IMR-90 (cell line): ENCODE measurements around the gene MYL4. TPM values are rescaled to one million over a fixed set of nuclear protein-coding genes. Genes with fewer than 3 reads are reported as not detected.
"Not testable (repeated sequence)": the region's sequence is repeated elsewhere in the genome, so short reads cannot be mapped to it uniquely, and the experiment has no call there.

Experiments used
- ATAC-seq: fragments of 200-7000 bp; cut with Tn5 transposase; 2 replicates; pipeline ENCODE4 v1.9.1; 2020; ENCODE audit warnings: low read depth, mild to moderate bottlenecking, moderate library complexity
- BruUV-seq: library from RNA; stranded (reverse); fragments of 400-500 nt; replicated peaks from 2 replicates; lab custom pipeline; 2021; lab: Mats Ljungman, UMichigan
- CTCF ChIA-PET: fragments of 300-600 bp; formaldehyde crosslinking; extraction: SDS; loops from one replicate; lab custom pipeline; 2021; ENCODE audit warnings: antibody characterized with exemption; lab: Yijun Ruan, JAX
- POLR2A ChIA-PET: fragments of 300-600 bp; sonication (Branson Sonifier 250); formaldehyde crosslinking; loops from one replicate; lab custom pipeline; 2022; ENCODE audit warnings: antibody characterized with exemption; ENCODE audit not compliant: unreplicated experiment; lab: Charles Lee
- DNase-seq: peaks from one replicate; pipeline ENCODE4 v3.0.0; 2013
- H2AFZ ChIP-seq: replicated peaks from 2 replicates; pipeline ENCODE3; 2013; ENCODE audit warnings: low read length, mild to moderate bottlenecking; ENCODE audit not compliant: poor library complexity
- H2AK5ac ChIP-seq: 2 replicates; pipeline ENCODE4 v1.6.1; 2013; ENCODE audit warnings: low read depth, low read length, inconsistent platforms
- H2AK9ac ChIP-seq: replicated peaks from 2 replicates; pipeline ENCODE3; 2013; ENCODE audit warnings: mild to moderate bottlenecking, low read depth, low read length, moderate library complexity; ENCODE audit not compliant: poor library complexity
- H2BK120ac ChIP-seq: 2 replicates; pipeline ENCODE4 v1.6.1; 2013; ENCODE audit warnings: low read depth, low read length, inconsistent platforms
- H2BK15ac ChIP-seq: 3 replicates; pipeline ENCODE4 v1.6.1; 2013; ENCODE audit warnings: low read depth, low read length, inconsistent platforms
- H2BK20ac ChIP-seq: 2 replicates; pipeline ENCODE4 v1.6.1; 2013; ENCODE audit warnings: low read depth, mild to moderate bottlenecking, inconsistent platforms, low read length, moderate library complexity
- H2BK5ac ChIP-seq: 2 replicates; pipeline ENCODE4 v1.6.1; 2013; ENCODE audit warnings: mild to moderate bottlenecking, low read depth, low read length, inconsistent platforms; ENCODE audit not compliant: poor library complexity, severe bottlenecking
- H3K14ac ChIP-seq: replicated peaks from 2 replicates; pipeline ENCODE4 v1.6.1; 2013; ENCODE audit warnings: low read depth, low read length, inconsistent platforms
- H3K18ac ChIP-seq: 2 replicates; pipeline ENCODE4 v1.6.1; 2013; ENCODE audit warnings: low read depth, low read length, control low read depth
- H3K23ac ChIP-seq: 2 replicates; pipeline ENCODE4 v1.6.1; 2013; ENCODE audit warnings: low read depth, low read length, inconsistent platforms
- H3K27ac ChIP-seq: 2 replicates; pipeline ENCODE4 v1.5.1; 2013; ENCODE audit warnings: mild to moderate bottlenecking, control low read depth, low read length; ENCODE audit not compliant: insufficient read depth
- H3K27me3 ChIP-seq: 2 replicates; pipeline ENCODE4 v1.6.1; 2013; ENCODE audit warnings: low read length; ENCODE audit not compliant: control insufficient read depth, insufficient read depth
- H3K36me3 ChIP-seq: 2 replicates; pipeline ENCODE4 v1.6.1; 2013; ENCODE audit warnings: low read length, mixed read lengths; ENCODE audit not compliant: control insufficient read depth, insufficient read depth
- H3K4ac ChIP-seq: 2 replicates; pipeline ENCODE4 v1.6.1; 2013; ENCODE audit warnings: low read depth, low read length, inconsistent platforms
- H3K4me1 ChIP-seq: 2 replicates; pipeline ENCODE4 v1.6.1; 2013; ENCODE audit warnings: low read length, mixed read lengths; ENCODE audit not compliant: control insufficient read depth, insufficient read depth
- H3K4me2 ChIP-seq: 2 replicates; pipeline ENCODE4 v1.6.1; 2013; ENCODE audit warnings: low read depth, mild to moderate bottlenecking, control low read depth, low read length, moderate library complexity
- H3K4me3 ChIP-seq: 2 replicates; pipeline ENCODE4 v1.5.1; 2013; ENCODE audit warnings: low read depth, mild to moderate bottlenecking, control low read depth, low read length, moderate library complexity; ENCODE audit not compliant: insufficient read depth
- H3K56ac ChIP-seq: 2 replicates; pipeline ENCODE4 v1.6.1; 2013; ENCODE audit warnings: low read length, inconsistent platforms; ENCODE audit not compliant: insufficient read depth; ENCODE audit errors: extremely low read depth
- H3K79me1 ChIP-seq, 2 experiments: 2 replicates each; pipeline ENCODE4 v1.6.1; 2013; ENCODE audit warnings: low read length in 2 of 2, inconsistent platforms in 1 of 2, low read depth in 1 of 2
- H3K9ac ChIP-seq: 2 replicates; pipeline ENCODE4 v1.6.1; 2013; ENCODE audit warnings: low read depth, low read length, control low read depth
- H3K9me1 ChIP-seq: 2 replicates; pipeline ENCODE4 v1.6.1; 2013; ENCODE audit warnings: low read length, inconsistent platforms; ENCODE audit not compliant: insufficient read depth
- H3K9me3 ChIP-seq: 2 replicates; pipeline ENCODE4 v1.6.1; 2013; ENCODE audit warnings: low read length; ENCODE audit not compliant: control insufficient read depth, insufficient read depth
- H4K20me1 ChIP-seq: 2 replicates; pipeline ENCODE4 v1.6.1; 2013; ENCODE audit warnings: low read length, inconsistent platforms; ENCODE audit not compliant: insufficient read depth
- H4K5ac ChIP-seq: 2 replicates; pipeline ENCODE4 v1.6.1; 2013; ENCODE audit warnings: mild to moderate bottlenecking, low read depth, low read length, control low read depth
- H4K8ac ChIP-seq, 2 experiments: 2 replicates each; pipeline ENCODE4 v1.6.1; 2013; ENCODE audit warnings: low read depth in 2 of 2, low read length in 2 of 2, control low read depth in 1 of 2, inconsistent platforms in 1 of 2
- H4K91ac ChIP-seq: 2 replicates; pipeline ENCODE4 v1.6.1; 2013; ENCODE audit warnings: low read depth, low read length, inconsistent platforms; ENCODE audit not compliant: insufficient read depth
- CEBPB ChIP-seq: IDR thresholded peaks from 2 replicates; pipeline ENCODE4 v1.6.1; 2012; ENCODE audit warnings: low read depth, low read length, improper control_type of control experiment
- MXI1 ChIP-seq: IDR thresholded peaks from 2 replicates; pipeline ENCODE4 v1.6.1; 2012; ENCODE audit warnings: low read depth, mild to moderate bottlenecking, low read length, moderate library complexity, borderline replicate concordance
- WGBS, 2 experiments: methylation state at CpG; one replicate each; pipeline versions ENCODE4 v1.1.5 to v1.1.7; 2013; ENCODE audit warnings: missing lambda C conversion rate in 2 of 2; ENCODE audit not compliant: insufficient read length in 1 of 2; ENCODE audit errors: extremely low coverage in 2 of 2; 5-methylcytosine and 5-hydroxymethylcytosine counted together
- dilution Hi-C: fragments of 300-500 bp; cut with HindIII; formaldehyde crosslinking; loops from one replicate; pipeline ENCODE4 v1.14.3; 2018; ENCODE audit warnings: low sequenced_read_pairs; ENCODE audit not compliant: unreplicated experiment
- in situ Hi-C: fragments of 300-500 bp; cut with MboI; formaldehyde crosslinking; loops from 3 replicates; pipeline ENCODE4 v1.14.3; 2019; ENCODE audit warnings: low sequenced_read_pairs, inconsistent platforms, mixed read lengths
- intact Hi-C: fragments of 100-400 bp; cut with micrococcal nuclease; formaldehyde crosslinking; loops from 2 replicates; pipeline ENCODE4 v1.10.0; 2022
- polyA plus RNA-seq, 3 experiments: library from polyadenylated mRNA; depleted of rRNA; stranded (reverse); fragments of >200 nt; gene quantifications; 2 replicates each; pipeline ENCODE4 v1.2.3, GENCODE V29; 2012; ENCODE audit warnings: low replicate concordance in 1 of 3
- total RNA-seq: library from RNA; depleted of rRNA; stranded (reverse); fragments of >200 nt; gene quantifications from 2 replicates; pipeline ENCODE4 v1.2.3, GENCODE V29; 2012

MYL4 gene
- total and polyA plus RNA-seq, 2 of the 4 experiments (the other 2 are of a cell fraction) = not detected

DNA sequence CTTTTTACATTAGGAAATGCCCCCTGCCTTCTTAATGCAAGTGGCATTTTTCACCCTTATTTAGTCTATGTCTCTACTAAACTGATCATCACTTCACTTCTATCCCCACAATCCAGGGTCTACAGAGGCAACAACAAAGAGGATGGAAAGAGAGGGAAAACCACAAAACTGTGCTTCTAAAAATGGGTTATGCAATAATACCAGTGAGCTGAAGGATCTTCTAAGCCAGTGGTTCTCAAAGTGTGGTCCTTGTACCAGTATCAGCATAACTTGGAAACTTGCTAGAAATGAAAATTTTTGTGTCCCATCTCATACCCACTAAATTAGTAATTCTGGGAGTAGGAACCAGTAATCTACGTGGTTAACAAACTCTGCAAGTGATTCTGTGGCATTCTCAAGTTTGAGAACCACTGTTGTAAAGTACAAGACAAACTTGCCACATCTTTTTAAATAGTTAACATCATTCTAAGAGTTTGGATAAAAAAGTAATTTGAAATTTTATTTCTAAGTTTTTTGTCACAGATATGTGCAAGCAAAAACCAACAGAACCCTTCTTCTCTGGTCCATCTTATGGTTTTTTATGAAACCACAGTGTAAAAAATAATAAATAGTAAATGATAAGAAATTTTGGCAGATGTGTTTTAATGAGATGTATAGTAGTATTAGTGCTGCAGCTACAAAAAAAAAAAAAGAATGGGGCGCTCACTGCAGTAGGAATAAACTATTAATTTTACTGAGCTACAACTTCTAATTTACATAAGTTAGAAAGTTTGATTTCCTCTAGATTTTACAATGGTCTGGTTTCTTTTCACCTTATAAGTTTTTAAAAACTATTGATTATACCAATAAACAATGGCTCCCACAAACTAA lies 36.2 kb upstream of the MYL4 start:
- H3K9ac ChIP-seq = no peak overlapping the region
- no peak overlapping the region for H2BK5ac ChIP-seq
- peaks cover 41% of the 10 kb centered on the region for H4K20me1 ChIP-seq
- no CpG with 5 or more reads among the region's 2 CpGs for WGBS, 2 experiments
- H3K14ac ChIP-seq = no peak overlapping the region
- CTCF ChIA-PET = interaction anchor here (0.5 kb wide), 1 partner anchor 15 kb away, joined by 3 read pairs; no protein-coding TSS in a partner anchor
- TF ChIP-seq MXI1 (no peak), CEBPB (peak; percentile 75)
- H2BK15ac ChIP-seq = no peak overlapping the region
- H3K4ac ChIP-seq = no peak overlapping the region
- no peak overlapping the region for H2AK9ac ChIP-seq
- H3K9me3 ChIP-seq = no peaks in the 10 kb centered on the region
- intact Hi-C loops = loop anchor here (10.0 kb wide), 1 partner anchor 442 kb away; no protein-coding TSS in a partner anchor
- ATAC-seq (no peak), DNase-seq (no peak)
- no peaks in the 10 kb centered on the region for H3K27me3 ChIP-seq
- no peak overlapping the region for H2BK20ac ChIP-seq
- H3K4me3 ChIP-seq = no peak overlapping the region
- POLR2A ChIA-PET = no interaction called here
- dilution Hi-C loops = no loop called here
- H3K23ac ChIP-seq = no peak overlapping the region
- H3K4me2 ChIP-seq = no peak overlapping the region
- H4K5ac ChIP-seq = no peak overlapping the region
- peaks cover 21% of the 10 kb centered on the region for H3K36me3 ChIP-seq
- H3K9me1 ChIP-seq = no peaks in the 10 kb centered on the region
- BruUV-seq = no TSS peak
- in situ Hi-C loops = loop anchor here (25.0 kb wide), 1 partner anchor 439 kb away; no protein-coding TSS in a partner anchor
- no peak overlapping the region for H4K91ac ChIP-seq
- H3K18ac ChIP-seq = no peak overlapping the region
- H3K4me1 ChIP-seq = peaks cover 2% of the 10 kb centered on the region; the same call in 1 of the 2 replicates
- H3K56ac ChIP-seq = no peak overlapping the region; the same call in 1 of the 2 replicates
- H3K27ac ChIP-seq = no peak overlapping the region
- H3K79me1 ChIP-seq = peaks cover 16 to 60% of the 10 kb centered on the region in 2 experiments
- H4K8ac ChIP-seq = no peak overlapping the region
- H2AK5ac ChIP-seq = no peak overlapping the region
- H2AFZ ChIP-seq = no peak overlapping the region
- H2BK120ac ChIP-seq = no peak overlapping the region

DNA sequence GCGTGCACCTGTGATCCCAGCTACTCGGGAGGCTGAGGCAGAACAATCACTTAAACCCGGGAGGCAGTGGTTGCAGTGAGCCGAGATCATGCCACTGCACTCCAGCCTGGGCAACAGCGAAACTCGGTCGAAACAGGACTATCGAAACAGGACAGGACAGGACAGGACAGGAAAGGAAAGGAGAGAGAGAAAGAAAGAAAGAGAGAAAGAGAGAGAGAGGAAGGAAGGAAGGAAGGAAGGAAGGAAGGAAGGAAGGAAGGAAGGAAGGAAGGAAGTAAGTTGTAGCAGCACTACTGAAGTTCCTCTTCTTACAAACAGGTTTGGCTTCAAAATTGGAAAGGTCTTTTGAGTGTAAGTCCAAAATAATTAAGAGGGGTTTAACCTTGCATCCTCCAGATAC lies 34.3 kb upstream of the MYL4 start:
- H3K14ac ChIP-seq, H4K91ac ChIP-seq, POLR2A ChIA-PET, H3K9me1 ChIP-seq, H3K4me3 ChIP-seq, H3K9me3 ChIP-seq, H2AK5ac ChIP-seq, H3K23ac ChIP-seq, H3K9ac ChIP-seq, H3K4me1 ChIP-seq, BruUV-seq, H3K4me2 ChIP-seq, H4K8ac ChIP-seq, ATAC-seq, dilution Hi-C loops, H3K4ac ChIP-seq, H2BK20ac ChIP-seq, H2BK120ac ChIP-seq, H3K27ac ChIP-seq, H2AFZ ChIP-seq, H2BK15ac ChIP-seq, CTCF ChIA-PET, H3K18ac ChIP-seq, H2AK9ac ChIP-seq, H2BK5ac ChIP-seq, DNase-seq, H3K27me3 ChIP-seq, H3K56ac ChIP-seq, H4K5ac ChIP-seq: not testable (repeated sequence)
- in situ Hi-C loops = loop anchor here (25.0 kb wide), 1 partner anchor 437 kb away; no protein-coding TSS in a partner anchor
- WGBS, 2 experiments = 95% methylated on average over 3 of the region's 8 CpGs; no CpG with 5 or more reads in 1 of the 2 experiments
- peaks cover 55% of the 10 kb centered on the region for H4K20me1 ChIP-seq
- intact Hi-C loops = loop anchor here (10.0 kb wide), 1 partner anchor 440 kb away; no protein-coding TSS in a partner anchor
- H3K36me3 ChIP-seq = peaks cover 22% of the 10 kb centered on the region
- peaks cover 11 to 62% of the 10 kb centered on the region in 2 experiments; a peak in 3 of 4 replicates for H3K79me1 ChIP-seq
